Activated CD4-positive, alpha-beta memory T cell treated with anti-CD3 and anti-CD28 coated beads, Interleukin-2, amount 10 ng/mL, durations not matched to agents 7 days and 5 days (primary cell): Measurements from ENCODE around the gene MICB. TPM values are rescaled to one million over a fixed set of nuclear protein-coding genes. Genes with fewer than 3 reads are reported as not detected.
"Not testable (repeated sequence)": the region's sequence is repeated elsewhere in the genome, so short reads cannot be mapped to it uniquely, and the experiment has no call there.

Experiments
- CTCF ChIA-PET: fragments of 350-600 bp; sonication (Branson Sonifier 250); formaldehyde crosslinking; loops from one replicate; lab custom pipeline; 2021; ENCODE audit warnings: antibody characterized with exemption, inconsistent platforms; lab: Charles Lee
- POLR2A ChIA-PET: fragments of 350-600 bp; sonication (Branson Sonifier 250); formaldehyde crosslinking; loops from one replicate; lab custom pipeline; 2021; ENCODE audit warnings: antibody characterized with exemption; lab: Charles Lee
- DNase-seq: peaks from one replicate; pipeline ENCODE4 v3.0.0-alpha.2; 2020
- H3K27ac Mint-ChIP-seq: one replicate; pipeline ENCODE4 v1.8.0; 2021; ENCODE audit warnings: mild to moderate bottlenecking, mixed read lengths
- H3K27me3 Mint-ChIP-seq: one replicate; pipeline ENCODE4 v1.8.0; 2021; ENCODE audit warnings: mixed read lengths
- H3K36me3 Mint-ChIP-seq: one replicate; pipeline ENCODE4 v1.8.0; 2021; ENCODE audit warnings: low read depth, mixed read lengths
- H3K4me1 Mint-ChIP-seq: one replicate; pipeline ENCODE4 v1.8.0; 2021; ENCODE audit warnings: mixed read lengths
- H3K4me3 Mint-ChIP-seq: one replicate; pipeline ENCODE4 v1.8.0; 2021; ENCODE audit warnings: mild to moderate bottlenecking, mixed read lengths
- H3K9me3 Mint-ChIP-seq: one replicate; pipeline ENCODE4 v1.8.0; 2021; ENCODE audit warnings: mixed read lengths
- total RNA-seq, 2 experiments: library from RNA; stranded (reverse); gene quantifications; one replicate each; pipeline ENCODE4 v1.2.3, GENCODE V29; 2021

MICB gene
- total RNA-seq, 2 experiments from 2014 or later, result 60.8 to 62.9 TPM

- ChIA-PET CTCF (interaction anchor here (1.0 to 6.3 kb wide), 12 partner anchors 38 to 336 kb away, joined by 3 to 53 read pairs (median 5); partner anchors contain the start of genes ATP6V1G2, DDX39B, NCR3 and TNF), POLR2A (interaction anchor here (0.7 to 7.8 kb wide), 35 partner anchors 10 to 879 kb away, joined by 3 to 164 read pairs (median 6); partner anchors contain the start of genes ATP6V1G2, BAG6, CSNK2B and DDX39B)
- H3K4me3 Mint-ChIP-seq, result peak overlapping the region; percentile 81
Measured at GRCh38 chr6:31493875-31494694, 3.9 kb upstream of the MICB start.

DNA sequence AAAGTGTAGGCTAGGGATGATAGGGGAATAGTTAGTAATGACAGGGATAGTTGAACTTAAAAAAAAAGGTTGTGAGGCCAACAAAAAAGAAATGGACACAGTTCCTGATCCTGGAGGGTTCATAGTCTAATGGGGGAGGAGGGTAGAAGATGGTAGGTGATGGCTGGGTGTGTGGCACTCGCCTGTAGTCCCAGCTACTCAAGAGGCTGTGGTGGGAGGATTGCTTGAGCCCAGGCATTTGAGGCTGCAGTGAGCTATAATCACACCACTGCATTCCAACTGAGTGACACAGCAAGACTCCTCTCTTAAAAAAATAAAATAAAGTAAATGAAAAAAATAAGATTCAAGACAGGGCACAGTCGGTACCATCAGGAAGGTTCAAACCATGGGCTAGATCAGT lies 2.4 kb upstream of the MICB start:
- peak overlapping the region; percentile 81 for H3K4me3 Mint-ChIP-seq
- ChIA-PET CTCF (interaction anchor here (1.7 to 6.3 kb wide), 6 partner anchors 36 to 102 kb away, joined by 5 to 53 read pairs (median 14); partner anchors contain the start of gene DDX39B), POLR2A (interaction anchor here (1.1 to 7.8 kb wide), 26 partner anchors 8 to 581 kb away, joined by 3 to 164 read pairs (median 7); partner anchors contain the start of genes CSNK2B, DDX39B, GPANK1 and LST1)
- no peak for DNase-seq
- peak overlapping the region; percentile 78 for H3K27ac Mint-ChIP-seq
- H3K9me3 Mint-ChIP-seq, result no peaks in the 10 kb centered on the region
- H3K27me3 Mint-ChIP-seq, result no peaks in the 10 kb centered on the region
- H3K4me1 Mint-ChIP-seq, result peaks cover 60% of the 10 kb centered on the region
- H3K36me3 Mint-ChIP-seq, result peaks cover 19% of the 10 kb centered on the region

More at GRCh38 chr6:31493875-31494694, 3.9 kb upstream of the MICB start:
- H3K9me3 Mint-ChIP-seq, result no peaks in the 10 kb centered on the region
- peak; percentile 85 for DNase-seq
- H3K36me3 Mint-ChIP-seq, result peaks cover 26% of the 10 kb centered on the region
- no peaks in the 10 kb centered on the region for H3K27me3 Mint-ChIP-seq
- H3K27ac Mint-ChIP-seq, result peak overlapping the region; percentile 78
- H3K4me1 Mint-ChIP-seq, result peaks cover 60% of the 10 kb centered on the region

DNA sequence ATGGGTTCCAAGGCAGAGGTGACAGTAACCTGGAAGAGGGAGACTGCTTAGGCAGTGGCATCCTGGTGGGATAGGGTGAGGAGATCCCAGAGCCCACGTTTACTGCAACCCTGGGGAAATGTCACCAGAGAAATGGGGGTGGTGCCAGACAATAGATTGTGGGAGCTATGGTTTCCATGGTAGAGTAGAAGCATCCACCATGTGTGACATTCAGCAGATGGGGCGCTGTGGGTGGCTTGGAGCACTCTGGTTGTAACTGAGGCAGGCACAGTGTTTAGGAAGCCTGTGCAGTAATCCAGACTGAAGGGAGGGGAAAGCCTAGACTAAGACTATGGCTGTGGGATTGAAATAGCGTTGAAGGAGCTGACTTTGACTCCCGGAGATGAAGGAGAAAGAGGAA lies 1.1 kb upstream of the MICB start:
- CTCF ChIA-PET, result interaction anchor here (0.6 to 6.3 kb wide), 9 partner anchors 28 to 247 kb away, joined by 3 to 53 read pairs (median 5); partner anchors contain the start of genes DDX39B and GPANK1
- H3K27me3 Mint-ChIP-seq, H3K9me3 Mint-ChIP-seq, DNase-seq: not testable (repeated sequence)
- POLR2A ChIA-PET, result interaction anchor here (1.0 to 7.8 kb wide), 10 partner anchors 20 to 168 kb away, joined by 3 to 164 read pairs (median 4); partner anchors contain the start of genes C6orf47, CSNK2B, DDX39B and GPANK1
- Mint-ChIP-seq H3K4me3 (peak overlapping the region; percentile 81), H3K36me3 (peaks cover 31% of the 10 kb centered on the region), H3K27ac (peak overlapping the region; percentile 79), H3K4me1 (peaks cover 62% of the 10 kb centered on the region)

GRCh38 chr6:31498748-31499147 lies 803 bp downstream of the MICB start:
- Mint-ChIP-seq H3K27me3 (no peaks in the 10 kb centered on the region), H3K27ac (no peak overlapping the region), H3K4me1 (peaks cover 64% of the 10 kb centered on the region), H3K9me3 (no peaks in the 10 kb centered on the region), H3K4me3 (peak overlapping the region; percentile 81), H3K36me3 (peaks cover 38% of the 10 kb centered on the region)
- CTCF ChIA-PET, result interaction anchor here (0.6 kb wide), 1 partner anchor 340 kb away, joined by 3 read pairs; no protein-coding TSS in a partner anchor
- DNase-seq, result no peak
- POLR2A ChIA-PET, result interaction anchor here (0.8 to 7.8 kb wide), 5 partner anchors 30 to 76 kb away, joined by 3 to 164 read pairs (median 4); partner anchors contain the start of genes DDX39B, MCCD1 and TNF

DNA sequence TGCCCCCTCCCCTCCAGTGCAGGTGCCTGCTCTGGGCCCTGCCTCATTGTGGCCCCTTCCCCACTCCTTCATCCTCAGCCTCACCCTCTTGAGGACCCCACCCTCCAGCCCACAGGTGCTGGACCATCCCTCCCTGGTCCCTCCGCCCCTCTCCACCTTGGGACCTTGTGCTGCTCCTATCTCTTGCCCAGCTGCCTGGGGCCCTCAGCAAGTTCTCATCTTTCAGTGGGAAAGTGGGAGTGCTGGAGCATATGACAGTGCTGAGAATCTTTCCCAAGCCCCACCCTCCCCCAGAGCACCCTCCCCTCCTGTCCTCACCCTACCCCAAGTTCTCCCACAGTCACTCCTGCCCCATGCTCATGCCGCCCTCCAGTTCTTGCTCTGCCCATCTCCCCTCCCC lies 1.7 kb downstream of the MICB start:
- POLR2A ChIA-PET, result interaction anchor here (7.8 kb wide), 1 partner anchor 41 kb away, joined by 164 read pairs; the partner anchor contains the start of gene DDX39B
- Mint-ChIP-seq H3K4me3 (peak overlapping the region; percentile 81), H3K36me3 (peaks cover 37% of the 10 kb centered on the region), H3K4me1 (peaks cover 66% of the 10 kb centered on the region)
- H3K27me3 Mint-ChIP-seq, CTCF ChIA-PET, DNase-seq, H3K9me3 Mint-ChIP-seq, H3K27ac Mint-ChIP-seq: not testable (repeated sequence)

GRCh38 chr6:31502586-31502985 lies 4.6 kb downstream of the MICB start:
- ChIA-PET CTCF (interaction anchor here (1.2 to 1.5 kb wide), 2 partner anchors 39 to 44 kb away, joined by 3 read pairs; partner anchors contain the start of genes ATP6V1G2 and DDX39B), POLR2A (interaction anchor here (0.7 to 2.0 kb wide), 2 partner anchors 39 to 96 kb away, joined by 3 to 6 read pairs; partner anchors contain the start of gene DDX39B)
- Mint-ChIP-seq H3K27me3 (no peaks in the 10 kb centered on the region), H3K9me3 (no peaks in the 10 kb centered on the region), H3K27ac (no peak overlapping the region), H3K4me1 (peaks cover 54% of the 10 kb centered on the region), H3K4me3 (no peak overlapping the region), H3K36me3 (peaks cover 52% of the 10 kb centered on the region)
- DNase-seq, result no peak

- peaks cover 73% of the 10 kb centered on the region for H3K36me3 Mint-ChIP-seq
- CTCF ChIA-PET, H3K4me3 Mint-ChIP-seq: not testable (repeated sequence)
Measured at GRCh38 chr6:31509036-31509435, 11.1 kb downstream of the MICB start.

GRCh38 chr6:31510007-31510406 lies 12.1 kb downstream of the MICB start:
- no peak for DNase-seq
- no peak overlapping the region for H3K27ac Mint-ChIP-seq
- ChIA-PET POLR2A (no interaction called here), CTCF (no interaction called here)
- H3K4me1 Mint-ChIP-seq, result peaks cover 3% of the 10 kb centered on the region
- peaks cover 70% of the 10 kb centered on the region for H3K36me3 Mint-ChIP-seq
- no peak overlapping the region for H3K4me3 Mint-ChIP-seq
- H3K27me3 Mint-ChIP-seq, result no peaks in the 10 kb centered on the region
- H3K9me3 Mint-ChIP-seq, result no peaks in the 10 kb centered on the region

More at GRCh38 chr6:31509036-31509435, 11.1 kb downstream of the MICB start:
- H3K27me3 Mint-ChIP-seq, H3K9me3 Mint-ChIP-seq, DNase-seq, H3K4me1 Mint-ChIP-seq, H3K27ac Mint-ChIP-seq, POLR2A ChIA-PET: not testable (repeated sequence)

DNA sequence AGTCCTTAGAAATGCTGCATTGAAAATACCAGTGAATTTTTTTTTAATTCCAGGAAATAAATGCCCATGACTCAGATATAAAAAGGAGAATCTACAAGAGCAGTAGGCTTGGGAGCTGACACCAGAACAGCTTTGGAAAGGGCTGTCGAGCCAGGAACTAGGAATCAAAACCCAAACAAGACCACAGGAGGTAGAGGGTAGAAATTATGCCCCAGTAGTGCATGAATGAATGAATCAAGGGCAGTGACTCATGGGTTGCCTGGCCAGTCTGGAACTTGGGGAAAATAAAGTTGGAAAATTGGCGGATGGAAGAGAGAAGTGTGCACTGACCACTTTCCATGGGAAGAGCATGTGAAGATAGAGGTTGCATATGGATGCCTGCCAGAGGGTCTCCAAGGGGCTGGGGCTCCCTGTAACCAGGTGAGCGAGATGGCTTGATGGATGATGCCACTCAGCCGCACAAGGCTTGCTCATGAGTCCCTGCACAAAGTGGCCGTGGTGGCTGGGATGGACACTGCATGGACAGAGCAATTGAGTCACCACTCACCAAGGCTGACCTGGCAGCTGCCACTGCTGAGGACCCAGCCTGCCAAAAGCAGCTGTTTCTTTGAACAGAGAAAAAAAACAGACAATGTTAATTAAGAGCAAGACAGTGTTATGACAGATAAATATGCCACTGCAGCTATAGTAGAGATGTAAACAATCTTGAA lies 15.7 kb downstream of the MICB start:
- Mint-ChIP-seq H3K27me3 (peaks cover 11% of the 10 kb centered on the region), H3K9me3 (no peaks in the 10 kb centered on the region), H3K4me3 (no peak overlapping the region), H3K27ac (no peak overlapping the region), H3K4me1 (no peaks in the 10 kb centered on the region), H3K36me3 (peaks cover 39% of the 10 kb centered on the region)
- ChIA-PET CTCF (no interaction called here), POLR2A (interaction anchor here (1.0 kb wide), 1 partner anchor 17 kb away, joined by 3 read pairs; no protein-coding TSS in a partner anchor)
- DNase-seq, result no peak

DNA sequence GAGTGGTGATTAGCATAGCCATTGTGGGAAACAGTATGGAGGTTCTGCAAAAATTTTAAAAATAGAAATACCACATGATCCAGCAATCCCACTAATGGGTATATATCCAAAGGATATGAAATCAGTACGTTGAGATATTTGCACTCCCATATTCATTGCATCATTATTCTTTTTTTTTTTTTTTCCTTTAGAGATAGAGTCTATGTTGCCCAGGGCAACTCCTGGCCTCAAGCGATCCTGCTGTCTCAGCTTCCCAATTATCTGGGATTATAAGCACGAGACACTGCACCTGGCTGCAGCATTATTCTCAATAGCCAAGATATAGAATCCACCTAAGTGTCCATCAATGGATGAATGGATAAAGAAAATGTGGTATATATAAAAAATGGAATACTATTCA lies 23.9 kb downstream of the MICB start:
- no peak overlapping the region for H3K4me3 Mint-ChIP-seq
- ChIA-PET CTCF (interaction anchor here (0.6 kb wide), 1 partner anchor 10 kb away, joined by 3 read pairs; no protein-coding TSS in a partner anchor), POLR2A (interaction anchor here (0.9 kb wide), 1 partner anchor 25 kb away, joined by 3 read pairs; the partner anchor contains the start of gene ATP6V1G2)
- no peaks in the 10 kb centered on the region for H3K36me3 Mint-ChIP-seq
- peaks cover 3% of the 10 kb centered on the region for H3K4me1 Mint-ChIP-seq
- no peak for DNase-seq
- H3K9me3 Mint-ChIP-seq, result no peaks in the 10 kb centered on the region
- H3K27me3 Mint-ChIP-seq, result peaks cover 23% of the 10 kb centered on the region
- no peak overlapping the region for H3K27ac Mint-ChIP-seq

DNA sequence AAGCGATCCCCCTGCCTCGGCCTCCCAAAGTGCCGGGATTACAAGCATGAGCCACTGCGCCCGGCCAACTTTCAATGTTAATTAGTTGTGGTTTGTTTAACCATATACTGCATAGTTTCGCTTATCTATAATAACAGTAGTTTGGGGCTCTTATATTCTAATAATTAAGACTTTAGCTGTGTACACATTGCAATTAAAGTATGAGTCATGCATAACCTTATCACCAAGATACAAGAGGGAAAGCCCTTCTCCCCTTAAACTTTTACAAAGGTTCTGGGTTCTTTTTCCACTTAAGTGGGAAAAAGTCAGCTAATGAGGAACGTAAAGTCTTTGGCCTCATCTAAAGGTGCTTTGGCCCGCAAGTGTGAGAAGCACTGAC lies 27.6 kb downstream of the MICB start:
- H3K4me3 Mint-ChIP-seq, result no peak overlapping the region
- H3K4me1 Mint-ChIP-seq, result peaks cover 6% of the 10 kb centered on the region
- DNase-seq, result no peak
- ChIA-PET CTCF (interaction anchor here (1.0 kb wide), 1 partner anchor 73 kb away, joined by 4 read pairs; no protein-coding TSS in a partner anchor), POLR2A (interaction anchor here (1.1 to 1.4 kb wide), 2 partner anchors 8 to 16 kb away, joined by 3 to 4 read pairs; partner anchors contain the start of gene DDX39B)
- no peaks in the 10 kb centered on the region for H3K9me3 Mint-ChIP-seq
- no peak overlapping the region for H3K27ac Mint-ChIP-seq
- H3K27me3 Mint-ChIP-seq, result peaks cover 8% of the 10 kb centered on the region
- H3K36me3 Mint-ChIP-seq, result peaks cover 11% of the 10 kb centered on the region
